ENCODE data around the gene CDCP1. TPM values are rescaled to one million over a fixed set of nuclear protein-coding genes. Genes with fewer than 3 reads are reported as not detected.
A peak's percentile ranks its signal among the peaks of the same experiment; 100 is the strongest.

CDCP1 gene
- total RNA-seq, 1 donor = 32.8 TPM

DNA sequence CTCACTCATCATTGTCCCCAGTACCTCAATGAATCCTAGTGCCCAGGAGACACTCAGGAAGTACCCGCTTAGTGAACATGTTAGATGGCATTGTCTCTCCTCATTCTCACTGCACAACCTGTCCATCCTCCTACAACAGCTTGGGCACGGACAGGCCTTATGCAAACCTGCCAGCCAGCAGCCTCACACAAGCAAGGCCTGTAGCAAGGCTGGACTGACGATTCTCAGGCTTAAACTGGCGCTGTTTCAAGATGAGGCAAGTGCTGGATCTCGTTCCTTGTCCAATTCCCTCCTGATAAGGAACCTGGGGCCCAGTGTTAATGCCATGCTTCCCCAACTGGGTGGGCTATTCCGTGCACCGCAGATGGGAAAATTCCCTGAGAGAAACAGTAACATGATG lies 59.0 kb downstream of the CDCP1 start:
- H3K4me3 ChIP-seq (ENCODE audit: low read depth, low read length) = no peak overlapping the region
- no peak for TF ChIP-seq CTCF (IDR thresholded peaks at IDR 0.05; ENCODE audit: insufficient read depth, low read length)
- DNase-seq (ENCODE audit: low read depth) = peak; percentile 69

DNA sequence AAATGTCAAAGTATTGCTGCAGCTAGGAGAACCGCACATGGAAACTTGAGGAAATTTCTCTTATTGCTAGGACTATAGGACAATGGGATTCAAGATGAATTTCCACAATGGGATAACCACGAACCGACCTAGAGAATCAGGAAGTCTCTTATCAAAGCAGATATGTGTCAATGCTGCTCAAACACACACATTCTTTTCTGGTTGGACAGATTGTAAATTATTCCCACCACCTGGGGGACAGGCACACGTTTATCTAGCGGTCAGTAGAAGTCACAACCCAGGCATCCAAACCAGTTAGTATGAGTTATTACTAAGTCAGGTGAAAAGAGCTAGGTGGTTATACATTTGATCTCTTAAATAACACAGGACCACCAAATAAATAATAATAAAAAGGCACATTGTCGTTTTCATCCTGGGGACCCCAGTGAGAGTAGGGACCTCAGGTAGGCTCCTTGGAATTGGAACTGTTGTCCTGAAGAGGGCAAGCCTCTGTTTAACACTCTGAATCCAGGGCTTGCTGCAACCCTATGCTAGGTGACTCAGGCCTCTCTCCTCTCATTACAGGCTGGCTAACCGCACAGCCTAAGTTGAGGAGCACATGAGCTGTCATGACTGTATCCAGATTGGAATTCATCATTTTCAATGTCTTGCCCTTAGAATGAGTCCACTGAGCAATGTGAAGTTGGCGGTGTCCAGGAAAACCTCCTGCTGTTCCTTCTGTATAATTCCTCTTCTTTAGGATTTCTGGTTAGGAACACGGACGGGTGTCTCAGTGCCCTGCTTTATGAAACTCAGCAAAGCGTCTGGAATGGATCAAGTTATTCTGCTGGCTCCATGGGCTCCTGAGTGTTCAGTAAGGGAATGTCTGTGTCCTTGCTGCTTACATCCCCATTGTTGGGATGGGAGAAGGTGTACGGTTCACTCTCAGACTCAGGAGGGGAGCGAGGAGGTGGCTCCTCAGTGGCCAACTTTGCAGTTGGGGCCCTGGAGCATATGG lies 61.1 kb downstream of the CDCP1 start:
- H3K4me3 ChIP-seq (ENCODE audit: low read depth, low read length) = no peak overlapping the region
- DNase-seq (ENCODE audit: low read depth) = peak; percentile 92
- TF ChIP-seq CTCF (IDR thresholded peaks at IDR 0.05; ENCODE audit: insufficient read depth, low read length) = peak; percentile 18

- no peak for TF ChIP-seq CTCF (IDR thresholded peaks at IDR 0.05; ENCODE audit: insufficient read depth, low read length)
- H3K4me3 ChIP-seq (ENCODE audit: low read depth, low read length) = no peak overlapping the region
- DNase-seq (ENCODE audit: low read depth) = no peak
Measured at GRCh38 chr3:45084361-45084760, 61.8 kb downstream of the CDCP1 start.

DNA sequence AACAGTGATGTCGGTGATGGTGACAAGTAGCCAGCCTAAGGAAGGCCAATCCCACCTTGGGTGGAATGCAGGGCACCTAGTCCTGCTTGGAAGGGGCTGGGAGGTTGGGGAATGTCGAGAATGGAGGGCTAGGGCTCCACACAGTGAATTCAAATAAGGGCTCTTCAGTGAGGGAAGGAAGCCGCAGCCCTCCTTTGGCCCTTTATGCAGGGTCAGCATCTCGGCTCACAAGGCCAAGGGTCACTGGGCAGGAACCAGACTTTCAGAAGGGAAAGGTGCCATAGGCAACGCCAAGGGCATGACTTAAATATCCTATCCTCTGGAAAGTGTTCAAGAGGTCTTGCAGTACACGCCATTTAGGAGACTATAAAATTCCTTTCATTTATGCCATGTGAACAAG lies 63.2 kb downstream of the CDCP1 start:
- no peak overlapping the region for H3K4me3 ChIP-seq (ENCODE audit: low read depth, low read length)
- no peak for DNase-seq (ENCODE audit: low read depth)
- TF ChIP-seq CTCF (IDR thresholded peaks at IDR 0.05; ENCODE audit: insufficient read depth, low read length) = no peak

DNA sequence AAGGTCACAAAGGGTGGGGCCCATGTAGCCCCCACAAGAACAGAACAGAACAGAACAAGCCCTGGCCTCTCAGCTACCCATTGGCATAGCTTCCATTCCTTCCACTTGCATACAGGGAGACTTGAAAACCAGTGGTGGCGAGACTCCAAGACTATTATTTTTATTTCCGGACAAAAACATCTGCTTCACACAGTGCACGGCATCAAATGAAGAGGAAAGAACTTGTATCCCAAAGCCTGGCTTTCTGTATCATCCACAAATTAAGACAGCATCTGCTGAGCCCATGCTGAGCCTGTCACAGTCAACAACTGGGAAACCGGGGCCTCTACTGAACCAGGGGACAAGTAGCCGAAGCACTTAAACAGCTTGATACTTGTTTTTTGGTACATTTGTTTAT lies 64.0 kb downstream of the CDCP1 start:
- no peak for TF ChIP-seq CTCF (IDR thresholded peaks at IDR 0.05; ENCODE audit: insufficient read depth, low read length)
- peak; percentile 74 for DNase-seq (ENCODE audit: low read depth)

DNA sequence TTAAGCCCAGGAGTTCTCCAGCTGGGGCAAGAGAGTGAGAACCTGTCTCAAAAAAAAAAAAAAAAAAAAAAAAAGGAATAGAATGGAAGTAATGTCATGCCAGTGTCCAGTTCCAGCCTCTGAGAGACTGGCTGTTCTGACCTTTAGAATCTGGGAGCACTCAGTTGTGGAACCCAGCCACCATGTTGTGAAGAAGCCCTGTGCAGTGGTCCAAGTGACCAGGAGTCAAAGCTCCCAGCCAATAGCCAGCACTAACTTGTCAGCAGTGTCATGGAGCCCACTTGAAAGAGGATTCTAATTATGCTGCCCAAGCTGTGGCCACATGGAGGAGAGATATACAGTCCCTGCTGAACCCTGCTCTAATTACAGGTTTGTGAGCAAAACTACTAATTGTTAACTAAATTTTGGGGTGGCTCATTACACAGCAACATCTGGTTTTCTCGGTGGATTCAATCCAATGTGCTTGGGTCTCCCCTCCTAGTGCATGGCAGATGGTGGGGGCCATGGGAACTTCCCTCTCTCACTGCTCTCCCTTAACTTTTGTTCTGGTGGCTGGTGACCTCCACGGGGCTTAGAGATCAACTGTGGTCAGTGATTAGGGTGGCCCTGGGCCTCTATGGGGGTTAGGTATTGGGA lies 64.6 kb downstream of the CDCP1 start:
- TF ChIP-seq CTCF (IDR thresholded peaks at IDR 0.05; ENCODE audit: insufficient read depth, low read length) = no peak
- DNase-seq (ENCODE audit: low read depth) = no peak

More for the DNA sequence above, 64.0 kb downstream of the CDCP1 start:
- no peak overlapping the region for H3K4me3 ChIP-seq (ENCODE audit: low read depth, low read length)

More for the DNA sequence above, 64.6 kb downstream of the CDCP1 start:
- no peak overlapping the region for H3K4me3 ChIP-seq (ENCODE audit: low read depth, low read length)

All from fibroblast of the aortic adventitia (primary cell).